H9 (cell line): Measurements from ENCODE around the gene TUG1. TPM values are rescaled to one million over a fixed set of nuclear protein-coding genes. Genes with fewer than 3 reads are reported as not detected.

Source experiments
- DNase-seq: peaks from one replicate; pipeline ENCODE4 v3.0.0-alpha.2; 2017
- H2AFZ ChIP-seq: one replicate; pipeline ENCODE4 v1.6.1; 2013; ENCODE audit warnings: mild to moderate bottlenecking, low read length, control low read depth, moderate library complexity
- H2AK5ac ChIP-seq: 2 replicates; pipeline ENCODE4 v1.6.1; 2013; ENCODE audit warnings: low read length, control low read depth, mixed read lengths; ENCODE audit not compliant: insufficient read length
- H2BK120ac ChIP-seq: one replicate; pipeline ENCODE4 v1.6.1; 2013; ENCODE audit warnings: low read depth, mild to moderate bottlenecking, low read length, control low read depth, inconsistent platforms; ENCODE audit not compliant: poor library complexity, severe bottlenecking
- H2BK12ac ChIP-seq: 2 replicates; pipeline ENCODE4 v1.6.1; 2013; ENCODE audit warnings: low read length, control low read depth, mixed read lengths, low read depth; ENCODE audit not compliant: insufficient read length
- H2BK15ac ChIP-seq: 2 replicates; pipeline ENCODE4 v1.6.1; 2013; ENCODE audit warnings: low read depth, low read length, control low read depth
- H2BK20ac ChIP-seq: one replicate; pipeline ENCODE4 v1.6.1; 2013; ENCODE audit warnings: low read depth, mild to moderate bottlenecking, low read length, control low read depth, inconsistent platforms; ENCODE audit not compliant: poor library complexity, severe bottlenecking
- H2BK5ac ChIP-seq: 2 replicates; pipeline ENCODE4 v1.6.1; 2013; ENCODE audit warnings: low read length, control low read depth, mixed read lengths; ENCODE audit not compliant: insufficient read length
- H3K14ac ChIP-seq: 2 replicates; pipeline ENCODE4 v1.6.1; 2013; ENCODE audit warnings: low read length, control low read depth; ENCODE audit not compliant: insufficient read depth
- H3K18ac ChIP-seq: 2 replicates; pipeline ENCODE4 v1.6.1; 2013; ENCODE audit warnings: low read depth, mild to moderate bottlenecking, mixed read lengths, low read length, control low read depth; ENCODE audit not compliant: insufficient read length
- H3K23ac ChIP-seq: 2 replicates; pipeline ENCODE4 v1.6.1; 2013; ENCODE audit warnings: low read length, control low read depth, mixed read lengths, low read depth; ENCODE audit not compliant: insufficient read length
- H3K23me2 ChIP-seq: 2 replicates; pipeline ENCODE4 v1.6.1; 2013; ENCODE audit warnings: low read depth, mild to moderate bottlenecking, mixed read lengths, low read length, control low read depth; ENCODE audit not compliant: insufficient read length, poor library complexity, severe bottlenecking
- H3K27ac ChIP-seq: 2 replicates; pipeline ENCODE4 v1.5.1; 2013; ENCODE audit warnings: low read length, control low read depth, mixed read lengths, low read depth; ENCODE audit not compliant: insufficient read length
- H3K27me3 ChIP-seq: 2 replicates; pipeline ENCODE4 v1.6.1; 2013; ENCODE audit warnings: low read length, control low read depth, inconsistent platforms; ENCODE audit not compliant: insufficient read depth
- H3K4ac ChIP-seq: 2 replicates; pipeline ENCODE4 v1.6.1; 2013; ENCODE audit warnings: low read depth, mild to moderate bottlenecking, control low read depth, inconsistent platforms, low read length, moderate library complexity
- H3K4me1 ChIP-seq: 2 replicates; pipeline ENCODE4 v1.6.1; 2013; ENCODE audit warnings: low read length, control low read depth, inconsistent platforms; ENCODE audit not compliant: insufficient read depth
- H3K4me2 ChIP-seq: 2 replicates; pipeline ENCODE4 v1.6.1; 2013; ENCODE audit warnings: low read length, control low read depth, mixed read lengths; ENCODE audit not compliant: insufficient read length, insufficient read depth
- H3K56ac ChIP-seq: 2 replicates; pipeline ENCODE4 v1.6.1; 2013; ENCODE audit warnings: low read depth, mild to moderate bottlenecking, mixed read lengths, low read length, control low read depth; ENCODE audit not compliant: insufficient read length
- H3K79me1 ChIP-seq: 2 replicates; pipeline ENCODE4 v1.6.1; 2013; ENCODE audit warnings: low read depth, mild to moderate bottlenecking, moderate library complexity, low read length, control low read depth, inconsistent platforms; ENCODE audit not compliant: insufficient read depth, poor library complexity, severe bottlenecking
- H3K79me2 ChIP-seq: 2 replicates; pipeline ENCODE4 v1.6.1; 2013; ENCODE audit warnings: low read length, control low read depth, inconsistent platforms; ENCODE audit not compliant: insufficient read depth
- H3K9ac ChIP-seq: 2 replicates; pipeline ENCODE4 v1.6.1; 2013; ENCODE audit warnings: low read length, control low read depth, mixed read lengths; ENCODE audit not compliant: insufficient read length; ENCODE audit errors: extremely low read depth
- H3K9me3 ChIP-seq: one replicate; pipeline ENCODE4 v1.6.1; 2013; ENCODE audit warnings: low read depth, low read length, inconsistent platforms; ENCODE audit not compliant: control insufficient read depth
- H3T11ph ChIP-seq: one replicate; pipeline ENCODE4 v1.6.1; 2013; ENCODE audit warnings: mild to moderate bottlenecking, low read length, control low read depth, inconsistent platforms
- H4K20me1 ChIP-seq: one replicate; pipeline ENCODE4 v1.6.1; 2013; ENCODE audit not compliant: control insufficient read depth, insufficient read length, insufficient read depth
- H4K5ac ChIP-seq: 2 replicates; pipeline ENCODE4 v1.6.1; 2013; ENCODE audit warnings: low read depth, mild to moderate bottlenecking, mixed read lengths, low read length, control low read depth; ENCODE audit not compliant: insufficient read length
- H4K8ac ChIP-seq: replicated peaks from 2 replicates; pipeline ENCODE4 v1.6.1; 2013; ENCODE audit warnings: low read length, control low read depth, mixed read lengths, low read depth; ENCODE audit not compliant: insufficient read length
- H4K91ac ChIP-seq: 2 replicates; pipeline ENCODE4 v1.6.1; 2013; ENCODE audit warnings: low read depth, mild to moderate bottlenecking, moderate library complexity, mixed read lengths, low read length, control low read depth; ENCODE audit not compliant: insufficient read length
- H3K27ac Mint-ChIP-seq, 3 experiments: 2 replicates in 2 of 3; 3 replicates in 1 of 3; pipeline ENCODE4 v1.8.0; 2020 to 2021; ENCODE audit warnings: mixed read lengths in 3 of 3, mild to moderate bottlenecking in 1 of 3, moderate library complexity in 1 of 3
- H3K27me3 Mint-ChIP-seq: 2 replicates; pipeline ENCODE4 v1.8.0; 2021; ENCODE audit warnings: low read depth, mild to moderate bottlenecking, moderate library complexity, mixed read lengths
- H3K36me3 Mint-ChIP-seq, 3 experiments: 2 replicates in 2 of 3; 3 replicates in 1 of 3; pipeline ENCODE4 v1.8.0; 2020 to 2021; ENCODE audit warnings: low read depth in 3 of 3, mixed read lengths in 3 of 3; ENCODE audit not compliant: insufficient read depth in 1 of 3
- H3K4me1 Mint-ChIP-seq, 2 experiments: 2 replicates each; pipeline ENCODE4 v1.8.0; 2020; ENCODE audit warnings: mixed read lengths in 2 of 2
- H3K4me3 Mint-ChIP-seq, 2 experiments: 2 replicates in 1 of 2; 3 replicates in 1 of 2; pipeline ENCODE4 v1.8.0; 2020 to 2021; ENCODE audit warnings: mild to moderate bottlenecking in 2 of 2, mixed read lengths in 2 of 2, moderate library complexity in 1 of 2
- H3K9me3 Mint-ChIP-seq, 2 experiments: 2 replicates in 1 of 2; 3 replicates in 1 of 2; pipeline ENCODE4 v1.8.0; 2020; ENCODE audit warnings: mild to moderate bottlenecking in 2 of 2, mixed read lengths in 2 of 2, moderate library complexity in 1 of 2
- CTCF ChIP-seq: fragments of 200-600 bp; sonication (generic); conservative IDR thresholded peaks from 3 replicates; pipeline ENCODE4 v1.8.0; 2021; ENCODE audit warnings: antibody characterized with exemption, mild to moderate bottlenecking
- WGBS: extraction: QIAGEN DNeasy Blood & Tissue Kit; methylation state at CpG from one replicate; pipeline ENCODE4 v1.1.7; 2013; ENCODE audit warnings: missing lambda C conversion rate, low lambda C conversion rate, mixed read lengths; ENCODE audit not compliant: insufficient read length; ENCODE audit errors: extremely low coverage; 5-methylcytosine and 5-hydroxymethylcytosine counted together
- total RNA-seq: library from RNA; stranded (reverse); gene quantifications from 2 replicates; pipeline ENCODE4 v1.2.1, GENCODE V29; 2021

TUG1 gene
- total RNA-seq, 1 experiment from 2014 or later: 99.6 TPM

DNA sequence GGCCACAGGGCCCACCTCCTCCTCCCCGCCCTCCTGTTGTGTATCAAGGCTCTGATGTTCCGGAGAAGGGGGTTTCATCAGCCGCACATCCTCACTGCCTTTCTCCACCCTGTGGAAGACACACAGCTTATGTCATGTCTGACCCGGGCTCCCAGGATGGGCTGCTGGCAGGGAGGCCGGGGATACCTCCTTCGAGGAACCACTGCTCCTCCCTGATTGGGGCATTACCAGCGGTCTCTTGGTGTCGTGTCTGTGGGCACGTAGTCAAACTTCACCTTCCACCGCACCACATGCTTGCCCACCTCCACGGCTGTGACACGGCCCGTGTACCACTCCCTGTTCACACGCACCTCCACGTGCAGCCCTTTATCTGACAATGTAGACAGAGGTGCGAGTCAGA is 36.4 kb upstream of the TUG1 start:
- H2BK15ac ChIP-seq: no peak overlapping the region
- H3K79me1 ChIP-seq: no peaks in the 10 kb centered on the region
- H3K56ac ChIP-seq: no peak overlapping the region
- no peaks in the 10 kb centered on the region for H3K27me3 ChIP-seq
- no peak for TF ChIP-seq CTCF
- H2BK20ac ChIP-seq: no peak overlapping the region
- H3K4me1 Mint-ChIP-seq: no peaks in the 10 kb centered on the region
- no CpG with 5 or more reads among the region's 16 CpGs for WGBS
- no peak overlapping the region for H4K8ac ChIP-seq
- H4K5ac ChIP-seq: no peak overlapping the region
- no peak overlapping the region for H3K27ac ChIP-seq
- H3K14ac ChIP-seq: no peak overlapping the region
- H3K23ac ChIP-seq: no peak overlapping the region
- no peak overlapping the region for H2AFZ ChIP-seq
- no peaks in the 10 kb centered on the region for H3K9me3 ChIP-seq
- H3K4me2 ChIP-seq: no peak overlapping the region
- no peaks in the 10 kb centered on the region; a peak in 1 of 5 replicates for H3K9me3 Mint-ChIP-seq
- no peak overlapping the region for H4K91ac ChIP-seq
- no peaks in the 10 kb centered on the region for H3K79me2 ChIP-seq
- H2BK120ac ChIP-seq: no peak overlapping the region
- no peak overlapping the region for H2BK12ac ChIP-seq
- H4K20me1 ChIP-seq: peaks cover 2% of the 10 kb centered on the region
- H3K27me3 Mint-ChIP-seq: no peaks in the 10 kb centered on the region; the same call in 1 of the 2 replicates
- H3K4me3 Mint-ChIP-seq: no peak overlapping the region
- no peaks in the 10 kb centered on the region for H3K23me2 ChIP-seq
- peaks cover 67 to 88% (median 86%) of the 10 kb centered on the region in 3 experiments; a peak in 6 of 7 replicates for H3K36me3 Mint-ChIP-seq
- no peak overlapping the region for H3T11ph ChIP-seq
- H3K4me1 ChIP-seq: no peaks in the 10 kb centered on the region
- peak overlapping the region in 1 of 3 experiments; percentile 30; a peak in 1 of 7 replicates for H3K27ac Mint-ChIP-seq
- no peak for DNase-seq
- no peak overlapping the region for H2BK5ac ChIP-seq
- H2AK5ac ChIP-seq: no peak overlapping the region
- H3K18ac ChIP-seq: no peak overlapping the region
- no peak overlapping the region for H3K4ac ChIP-seq
- H3K9ac ChIP-seq: no peak overlapping the region
